ENCODE data around the gene TCEA2.

DNA sequence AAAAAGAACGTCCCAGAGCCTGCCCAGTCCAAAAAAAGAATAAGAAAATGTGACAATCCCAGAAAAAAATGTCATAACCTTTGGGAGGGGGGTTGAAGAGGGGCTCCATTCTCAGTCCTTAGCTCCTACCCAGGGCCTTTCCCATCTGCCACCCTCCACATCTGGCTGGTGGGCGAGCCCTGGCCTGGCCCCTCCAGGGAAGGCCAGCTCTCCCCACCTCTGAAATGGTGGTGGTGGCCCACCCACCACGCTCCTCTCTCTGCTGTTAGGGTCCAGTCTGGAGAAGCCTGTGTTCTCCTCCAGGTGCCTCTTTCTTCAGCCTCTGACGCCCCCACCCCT lies 15.9 kb downstream of the TCEA2 start:
- TF ChIP-seq, protein P1, sequence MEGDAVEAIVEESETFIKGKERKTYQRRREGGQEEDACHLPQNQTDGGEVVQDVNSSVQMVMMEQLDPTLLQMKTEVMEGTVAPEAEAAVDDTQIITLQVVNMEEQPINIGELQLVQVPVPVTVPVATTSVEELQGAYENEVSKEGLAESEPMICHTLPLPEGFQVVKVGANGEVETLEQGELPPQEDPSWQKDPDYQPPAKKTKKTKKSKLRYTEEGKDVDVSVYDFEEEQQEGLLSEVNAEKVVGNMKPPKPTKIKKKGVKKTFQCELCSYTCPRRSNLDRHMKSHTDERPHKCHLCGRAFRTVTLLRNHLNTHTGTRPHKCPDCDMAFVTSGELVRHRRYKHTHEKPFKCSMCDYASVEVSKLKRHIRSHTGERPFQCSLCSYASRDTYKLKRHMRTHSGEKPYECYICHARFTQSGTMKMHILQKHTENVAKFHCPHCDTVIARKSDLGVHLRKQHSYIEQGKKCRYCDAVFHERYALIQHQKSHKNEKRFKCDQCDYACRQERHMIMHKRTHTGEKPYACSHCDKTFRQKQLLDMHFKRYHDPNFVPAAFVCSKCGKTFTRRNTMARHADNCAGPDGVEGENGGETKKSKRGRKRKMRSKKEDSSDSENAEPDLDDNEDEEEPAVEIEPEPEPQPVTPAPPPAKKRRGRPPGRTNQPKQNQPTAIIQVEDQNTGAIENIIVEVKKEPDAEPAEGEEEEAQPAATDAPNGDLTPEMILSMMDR (conservative IDR thresholded peaks at IDR 0.05 in 1 of 2, IDR thresholded peaks at IDR 0.05 in 1 of 2; ENCODE audit: extremely low read depth in 1 of 2, insufficient read depth in 1 of 2, low read depth in 1 of 2, low read length in 2 of 2): no peak
- TF ChIP-seq EZH2 (IDR thresholded peaks at IDR 0.05; ENCODE audit: borderline replicate concordance, low read length): no peak
